ENCODE measurements around the gene THRA. TPM values are rescaled to one million over a fixed set of nuclear protein-coding genes. Genes with fewer than 3 reads are reported as not detected.

The THRA gene
- total and polyA plus RNA-seq, 2 experiments from 2014 or later = 58.1 to 87.0 TPM

- H3K4me1 ChIP-seq (ENCODE audit: low read depth) = peaks cover 13% of the 10 kb centered on the region
- peaks cover 12% of the 10 kb centered on the region for H3K36me3 ChIP-seq
- H3K27me3 ChIP-seq = no peaks in the 10 kb centered on the region
- no peaks in the 10 kb centered on the region for H3K9me3 ChIP-seq (ENCODE audit: low read depth)
- peak overlapping the region; percentile 88 for H3K27ac ChIP-seq
- peak in 1 of 2 donors; percentile 12 for DNase-seq (ENCODE audit: low read depth in 1 of 2, low spot score in 1 of 2)
- TF ChIP-seq CTCF (IDR thresholded peaks at IDR 0.05; ENCODE audit: low read depth, low read length) = no peak
- H3K4me3 ChIP-seq = no peak overlapping the region
These were observed 45.2 kb upstream of the THRA start for GRCh38 chr17:40017422-40018080.

- Histone ChIP-seq H3K4me3 (no peak overlapping the region), H3K27ac (peak overlapping the region; percentile 88), H3K9me3 (ENCODE audit: low read depth) (no peaks in the 10 kb centered on the region), H3K36me3 (peaks cover 15% of the 10 kb centered on the region), H3K4me1 (ENCODE audit: low read depth) (peaks cover 13% of the 10 kb centered on the region), H3K27me3 (no peaks in the 10 kb centered on the region)
- peak; percentile 50 to 59 for DNase-seq (ENCODE audit: low read depth in 1 of 2, low spot score in 1 of 2)
- TF ChIP-seq CTCF (IDR thresholded peaks at IDR 0.05; ENCODE audit: low read depth, low read length) = no peak
These were observed 44.3 kb upstream of the THRA start for GRCh38 chr17:40018211-40019121.

- H3K27ac ChIP-seq = peak overlapping the region; percentile 88
- peaks cover 13% of the 10 kb centered on the region for H3K4me1 ChIP-seq (ENCODE audit: low read depth)
These were observed 43.4 kb upstream of the THRA start for GRCh38 chr17:40019140-40019991.

GRCh38 chr17:40020146-40020545 is 42.6 kb upstream of the THRA start:
- Histone ChIP-seq H3K36me3 (peaks cover 16% of the 10 kb centered on the region), H3K27ac (no peak overlapping the region), H3K4me1 (ENCODE audit: low read depth) (peaks cover 13% of the 10 kb centered on the region), H3K27me3 (no peaks in the 10 kb centered on the region), H3K4me3 (no peak overlapping the region), H3K9me3 (ENCODE audit: low read depth) (no peaks in the 10 kb centered on the region)
- no peak for TF ChIP-seq CTCF (IDR thresholded peaks at IDR 0.05; ENCODE audit: low read depth, low read length)
- no peak for DNase-seq (ENCODE audit: low read depth in 1 of 2, low spot score in 1 of 2)

More at GRCh38 chr17:40019140-40019991, 43.4 kb upstream of the THRA start:
- Histone ChIP-seq H3K27me3 (no peaks in the 10 kb centered on the region), H3K9me3 (ENCODE audit: low read depth) (no peaks in the 10 kb centered on the region), H3K4me3 (no peak overlapping the region), H3K36me3 (peaks cover 15% of the 10 kb centered on the region)
- peak in 1 of 2 donors; percentile 84 for DNase-seq (ENCODE audit: low read depth in 1 of 2, low spot score in 1 of 2)
- TF ChIP-seq CTCF (IDR thresholded peaks at IDR 0.05; ENCODE audit: low read depth, low read length) = no peak

GRCh38 chr17:40021451-40021971 is 41.3 kb upstream of the THRA start:
- H3K4me1 ChIP-seq (ENCODE audit: low read depth) = peaks cover 13% of the 10 kb centered on the region
- DNase-seq (ENCODE audit: low read depth in 1 of 2, low spot score in 1 of 2) = peak in 1 of 2 donors; percentile 59
- H3K9me3 ChIP-seq (ENCODE audit: low read depth) = no peaks in the 10 kb centered on the region
- TF ChIP-seq CTCF (IDR thresholded peaks at IDR 0.05; ENCODE audit: low read depth, low read length) = no peak
- H3K36me3 ChIP-seq = peaks cover 29% of the 10 kb centered on the region
- H3K27ac ChIP-seq = no peak overlapping the region
- no peak overlapping the region for H3K4me3 ChIP-seq
- H3K27me3 ChIP-seq = no peaks in the 10 kb centered on the region
